SHP77 (cell line): ENCODE data around the gene BGN.
A peak's percentile ranks its signal among the peaks of the same experiment; 100 is the strongest.

Experiments
- DNase-seq, 2 experiments: peaks; one replicate each; lab custom pipeline; 2025; lab: John Stamatoyannopoulos, UW

The BGN gene

DNA sequence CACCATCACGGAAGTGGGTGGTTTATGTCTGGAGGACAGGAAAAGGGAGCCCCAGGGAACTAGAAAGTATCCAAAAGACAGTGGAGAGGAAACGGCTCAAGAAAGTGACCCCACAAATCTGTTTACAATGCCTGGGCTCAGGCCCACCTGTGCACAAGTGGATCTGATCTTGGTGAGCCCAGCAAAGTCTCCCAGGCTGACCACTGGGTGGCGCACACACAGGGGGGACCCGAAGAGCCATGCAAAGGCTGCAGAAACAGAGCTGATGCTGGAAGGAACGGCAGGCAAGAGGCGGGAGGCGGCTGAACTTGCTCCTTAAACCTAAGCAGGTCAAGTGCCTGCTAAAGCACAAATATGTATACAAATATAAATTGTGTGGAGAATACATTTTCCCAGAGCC, 34.0 kb upstream of the BGN start:
- DNase-seq: peak; percentile 13 to 24

GRCh38 chrX:153462291-153462690, 32.5 kb upstream of the BGN start:
- DNase-seq: no peak

DNA sequence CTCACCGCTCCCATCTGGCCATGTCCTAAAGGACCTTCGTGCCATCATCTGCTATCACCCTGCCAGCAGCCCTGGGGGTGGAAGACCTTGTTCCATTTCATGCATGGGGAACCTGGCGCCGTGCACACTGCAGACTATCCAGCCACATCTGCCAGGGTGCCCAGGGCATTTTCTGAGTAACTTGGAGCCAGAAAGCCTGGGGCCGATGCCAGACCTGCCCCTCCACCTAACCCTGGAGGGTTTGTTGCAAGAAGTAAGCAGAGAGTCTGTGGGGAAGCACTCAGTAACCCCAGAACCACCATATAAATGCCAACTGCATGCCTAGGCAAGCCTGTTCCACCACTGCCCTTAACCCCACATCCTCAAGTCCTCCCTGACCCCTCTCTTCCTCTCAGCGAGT, 31.7 kb upstream of the BGN start:
- no peak for DNase-seq

DNA sequence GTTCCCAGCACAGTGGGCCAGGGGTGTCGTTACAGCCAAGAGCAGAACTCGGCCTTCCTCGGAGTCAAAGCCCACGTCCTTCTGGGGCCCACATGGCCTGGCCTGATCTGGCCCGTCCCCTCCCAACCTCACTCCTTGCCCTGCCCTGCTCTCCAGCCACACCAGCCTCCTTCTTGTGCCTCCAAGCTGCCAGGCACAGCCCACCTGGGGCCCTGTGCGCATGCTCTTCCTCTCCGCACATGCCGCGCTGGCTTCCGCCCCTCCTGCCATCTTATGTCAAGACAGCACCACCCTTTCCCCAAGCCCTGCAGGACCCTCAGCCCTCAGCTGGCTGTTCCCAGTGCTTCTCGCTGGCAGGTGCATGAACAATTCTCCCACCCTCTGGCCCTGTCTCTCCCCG, 31.2 kb upstream of the BGN start:
- DNase-seq: no peak

DNA sequence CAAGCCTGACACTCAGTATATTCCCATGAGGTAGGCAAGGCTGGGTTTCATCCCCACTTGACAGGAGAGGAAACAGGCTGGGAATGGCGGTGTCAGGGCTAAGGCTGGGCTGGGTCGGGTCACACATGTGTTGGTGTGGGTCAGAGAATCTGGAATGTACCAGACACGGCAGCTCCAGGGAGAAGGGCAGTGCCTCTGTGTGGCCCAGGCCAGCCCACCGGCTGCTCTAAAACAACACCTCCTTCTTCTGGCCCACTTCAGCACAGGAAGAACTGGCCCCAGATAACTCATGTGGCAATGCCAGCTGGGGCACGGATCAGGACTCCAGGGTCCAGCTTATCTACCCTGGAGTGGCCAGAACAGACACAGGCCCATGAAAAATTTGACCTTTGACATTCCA, 30.7 kb upstream of the BGN start:
- no peak for DNase-seq

- no peak for DNase-seq
These were observed 28.9 kb upstream of the BGN start for GRCh38 chrX:153465691-153466380.

DNA sequence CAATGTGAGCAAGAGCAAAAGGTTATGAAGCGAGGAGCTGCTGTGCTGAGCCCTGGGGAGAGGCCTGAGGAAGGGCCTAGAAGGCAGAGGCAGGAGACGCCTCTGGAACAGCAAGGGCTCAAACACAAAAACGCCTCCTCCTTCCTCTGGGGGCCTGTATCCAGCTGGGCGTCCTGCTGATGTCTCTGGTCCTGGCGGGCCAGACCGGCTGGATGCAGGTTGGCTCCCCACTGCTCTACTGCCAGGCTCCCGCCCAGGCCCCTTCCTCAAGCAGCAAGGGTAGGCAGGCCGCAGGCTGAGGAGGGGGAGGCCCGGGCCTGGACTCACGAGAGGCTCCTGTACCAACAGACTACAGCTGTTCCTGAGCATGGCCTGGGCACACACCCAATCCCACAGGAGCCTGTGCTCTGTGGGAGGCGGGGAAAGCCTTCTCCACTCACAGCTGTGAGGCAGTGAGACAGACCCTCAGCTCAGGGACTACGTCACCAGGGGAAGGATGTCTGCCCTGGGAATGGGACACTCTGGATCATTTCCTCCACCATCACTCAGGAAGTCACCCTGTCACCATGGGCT, 26.7 kb upstream of the BGN start:
- no peak for DNase-seq

DNA sequence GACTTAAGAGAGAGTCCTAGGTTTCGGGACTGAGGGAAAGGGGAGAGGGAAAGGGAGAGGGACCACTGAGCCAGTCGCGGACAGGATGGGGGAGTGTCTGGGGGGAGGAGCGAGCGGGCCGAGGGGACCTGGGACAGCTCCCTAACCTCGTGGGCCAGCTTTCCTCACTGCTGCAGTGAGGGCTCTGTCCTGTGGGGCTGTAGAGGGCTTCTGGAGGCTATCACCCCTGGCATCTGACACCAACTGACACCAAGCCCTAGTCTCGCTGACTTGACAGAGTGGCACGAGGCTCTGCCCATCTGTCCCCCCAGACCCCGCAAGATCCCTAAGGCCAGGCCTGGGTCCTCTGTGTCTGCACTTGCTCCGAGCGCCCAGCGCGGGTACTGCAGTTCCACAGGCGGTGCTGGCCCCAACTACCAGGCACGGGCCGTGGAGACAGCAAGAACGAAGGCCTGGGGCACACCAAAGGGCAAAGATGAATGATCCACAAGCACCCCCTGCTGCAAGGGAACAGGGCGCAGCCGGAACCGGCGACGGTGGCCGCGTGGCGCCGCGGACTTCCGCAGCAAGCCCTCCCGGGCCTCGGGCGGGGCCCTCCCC, 24.9 kb upstream of the BGN start:
- DNase-seq: no peak

DNA sequence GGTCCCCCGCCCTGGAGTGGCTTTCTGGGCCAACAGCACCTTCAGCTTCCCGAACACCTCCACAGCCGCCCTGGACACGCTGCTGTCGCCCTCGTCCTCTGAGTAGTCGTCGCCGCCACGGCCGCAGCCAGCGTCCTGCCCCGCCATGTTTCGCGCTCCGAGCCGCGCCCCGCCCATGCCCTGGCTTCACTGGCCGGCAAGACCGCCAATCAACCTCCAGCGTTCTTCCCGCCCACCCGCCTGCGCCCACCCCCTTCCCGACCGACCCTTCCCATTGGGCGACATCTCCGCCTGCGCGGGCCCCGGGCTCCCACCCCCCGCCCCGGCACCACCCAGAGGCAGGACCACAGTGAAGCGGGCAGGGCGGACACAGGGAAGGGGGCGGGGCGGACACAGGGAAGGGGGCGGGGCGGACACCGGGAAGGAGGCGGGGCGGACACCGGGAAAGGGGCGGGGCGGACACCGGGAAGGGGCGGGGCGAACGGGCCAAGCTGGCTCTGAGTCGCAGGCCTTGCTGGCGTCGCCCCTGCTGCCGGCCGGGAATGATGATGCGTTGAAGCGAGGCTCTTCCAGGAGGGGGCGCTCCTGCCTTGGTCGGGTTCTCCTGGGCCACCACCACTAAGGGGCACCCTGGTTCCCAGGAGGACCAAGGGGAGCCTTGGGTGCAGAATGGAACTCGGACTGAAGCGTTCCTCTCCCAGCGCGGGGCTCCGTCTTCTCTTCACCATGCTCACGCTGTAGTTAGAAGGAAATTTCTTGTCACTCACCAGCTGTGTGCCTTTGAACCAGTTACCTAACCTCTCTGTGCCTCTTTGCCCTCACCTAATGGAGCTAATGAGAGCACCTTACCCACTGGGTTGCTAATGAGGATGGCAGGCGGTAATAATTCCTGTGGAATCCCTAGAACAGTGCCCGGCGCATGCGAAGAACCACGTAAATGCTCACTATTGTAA, 24.1 kb upstream of the BGN start, which contains the start of gene HAUS7:
Gene HAUS7 (minus strand): TSS at position 166 of the 953 bp plus-strand sequence. CDS start 19 bp downstream, at position 147.
- DNase-seq: peak; percentile 68 to 71

GRCh38 chrX:153471663-153472280, 23.0 kb upstream of the BGN start:
- DNase-seq: no peak

- no peak for DNase-seq
These were observed 21.7 kb upstream of the BGN start for GRCh38 chrX:153473126-153473525.

GRCh38 chrX:153474266-153474665, 20.5 kb upstream of the BGN start:
- no peak for DNase-seq

DNA sequence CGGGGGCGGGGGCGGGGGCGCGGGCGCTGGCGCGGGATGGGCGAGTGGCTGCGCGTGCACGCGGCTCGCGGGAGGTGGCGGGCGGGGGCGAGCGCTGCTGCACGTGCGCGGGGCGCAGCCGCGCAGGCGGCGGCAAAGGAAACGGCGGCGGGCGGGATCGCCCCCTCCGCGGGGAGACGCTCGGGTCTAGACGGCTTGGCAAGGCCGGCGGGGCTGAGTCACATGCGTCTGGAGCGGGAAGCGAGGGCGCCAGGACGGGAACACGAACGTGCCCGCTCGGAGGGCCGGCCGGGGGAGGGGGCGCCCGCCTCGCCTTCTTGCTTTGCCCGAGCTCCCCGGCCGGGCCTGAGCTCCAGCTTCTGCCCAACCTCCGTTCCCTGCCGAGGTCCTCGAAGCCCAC, 20.1 kb upstream of the BGN start:
- peak in 1 of 2 experiments; percentile 2 for DNase-seq

GRCh38 chrX:153475271-153475670, 19.5 kb upstream of the BGN start:
- no peak for DNase-seq

DNA sequence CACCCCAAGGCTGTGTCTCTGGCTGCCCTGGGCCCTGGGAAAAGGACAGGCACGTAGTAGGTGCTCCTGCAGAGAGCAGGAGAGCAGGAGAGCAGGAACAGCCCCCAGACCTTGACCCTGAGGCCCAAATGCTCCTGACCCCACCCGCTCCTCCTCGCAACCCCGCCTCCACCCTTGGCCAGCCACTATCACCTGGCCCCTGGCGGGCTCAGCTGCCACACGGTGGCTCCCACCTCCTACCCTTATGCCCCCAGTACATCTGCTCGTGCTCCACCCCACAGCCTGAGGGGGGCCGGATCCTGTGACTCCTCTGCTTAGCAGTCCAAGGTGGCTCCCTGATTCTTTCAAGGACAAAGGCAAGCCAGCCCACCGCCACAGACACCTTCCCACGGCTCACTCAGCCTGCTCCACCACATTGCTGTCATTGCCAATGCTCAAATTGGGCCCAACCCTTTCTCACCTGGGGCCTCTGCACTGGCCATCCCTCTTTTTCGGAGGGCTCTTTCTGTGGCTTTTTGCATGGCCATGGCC, 19.0 kb upstream of the BGN start:
- no peak for DNase-seq

- no peak for DNase-seq
These were observed 18.0 kb upstream of the BGN start for GRCh38 chrX:153476666-153477363.

DNA sequence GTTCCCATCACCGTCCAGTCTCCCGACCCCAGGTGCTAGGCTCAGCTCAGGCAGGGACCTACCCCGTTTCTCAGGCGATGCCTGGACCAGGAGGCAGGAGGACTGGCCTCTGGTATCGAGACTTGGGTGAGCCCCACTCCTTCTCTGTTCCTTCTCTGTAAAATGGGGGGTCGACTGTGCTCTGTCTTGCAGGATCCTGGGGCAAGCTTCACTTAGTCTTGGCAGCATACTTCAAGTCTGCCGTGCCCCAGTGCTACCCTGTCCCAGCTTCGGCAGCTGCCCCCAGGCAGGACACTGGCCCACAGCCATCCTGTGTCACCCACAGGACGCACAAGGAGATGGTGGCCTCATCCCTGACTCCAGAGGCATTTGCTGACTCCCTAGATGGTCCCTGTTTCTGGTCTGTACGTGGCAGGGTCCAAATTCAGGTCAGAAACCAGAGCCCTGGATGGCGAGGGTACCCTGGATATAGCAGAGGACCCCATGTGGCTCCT, 17.4 kb upstream of the BGN start:
- DNase-seq: no peak

GRCh38 chrX:153477901-153478300, 16.9 kb upstream of the BGN start:
- DNase-seq: no peak

GRCh38 chrX:153478746-153479145, 16.0 kb upstream of the BGN start:
- no peak for DNase-seq

DNA sequence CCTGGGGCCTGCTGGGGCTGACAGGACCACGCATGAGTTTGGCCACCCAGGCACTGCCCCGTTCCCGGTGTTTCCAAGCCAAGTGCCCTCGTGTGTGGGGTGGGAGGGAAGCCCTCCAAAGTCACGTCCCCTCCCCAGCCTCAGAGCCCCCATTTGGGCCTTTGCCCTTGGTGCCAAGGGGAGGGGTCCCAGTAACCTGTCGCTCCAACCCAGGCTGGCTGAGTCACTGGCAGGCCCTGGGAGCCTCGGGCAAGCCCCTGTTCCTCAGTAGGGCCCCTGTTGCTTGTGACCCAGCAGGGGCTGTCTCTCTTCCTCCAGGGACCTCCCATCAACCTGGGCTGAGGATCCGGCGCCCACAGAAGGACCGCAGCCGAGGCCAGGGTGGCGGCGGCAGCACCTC, 13.7 kb upstream of the BGN start:
- DNase-seq: no peak
